Choroid plexus epithelial cell (primary cell): ENCODE data around the gene BBS7.

Source experiments
- DNase-seq: peaks from one replicate; pipeline ENCODE4 v3.0.0-alpha.2; 2010; ENCODE audit warnings: low read depth
- H3K4me3 ChIP-seq: 2 replicates; pipeline ENCODE4 v1.5.1; 2011; ENCODE audit warnings: low read depth, mild to moderate bottlenecking, control low read depth, low read length, moderate library complexity
- CTCF ChIP-seq: conservative IDR thresholded peaks from 2 replicates; pipeline ENCODE4 v1.5.1; 2011; ENCODE audit warnings: low read depth, mild to moderate bottlenecking, control low read depth, inconsistent platforms, low read length, moderate library complexity

Gene BBS7

GRCh38 chr4:121789455-121789854 is 80.8 kb downstream of the BBS7 start:
- no peak for DNase-seq
- H3K4me3 ChIP-seq = no peak overlapping the region
- TF ChIP-seq CTCF = no peak

- DNase-seq = no peak
- no peak overlapping the region for H3K4me3 ChIP-seq
- TF ChIP-seq CTCF = no peak
Observed at GRCh38 chr4:121788896-121789295, 81.4 kb downstream of the BBS7 start.

GRCh38 chr4:121786221-121786620 is 84.1 kb downstream of the BBS7 start:
- no peak for DNase-seq
- no peak for TF ChIP-seq CTCF
- H3K4me3 ChIP-seq = no peak overlapping the region

- no peak overlapping the region for H3K4me3 ChIP-seq
- DNase-seq = peak; percentile 32
- no peak for TF ChIP-seq CTCF
Observed at GRCh38 chr4:121785479-121785878, 84.8 kb downstream of the BBS7 start.

GRCh38 chr4:121784975-121785374 is 85.3 kb downstream of the BBS7 start:
- H3K4me3 ChIP-seq = no peak overlapping the region
- DNase-seq = peak; percentile 98
- no peak for TF ChIP-seq CTCF

GRCh38 chr4:121784401-121784800 is 85.9 kb downstream of the BBS7 start:
- TF ChIP-seq CTCF = no peak
- DNase-seq = no peak
- no peak overlapping the region for H3K4me3 ChIP-seq

- no peak overlapping the region for H3K4me3 ChIP-seq
- TF ChIP-seq CTCF = no peak
- no peak for DNase-seq
Observed at GRCh38 chr4:121783210-121783609, 87.1 kb downstream of the BBS7 start.
